WI38 (cell line): ENCODE results near the gene CD55.

Experiments used
- H3K4me3 ChIP-seq: 2 replicates; pipeline ENCODE4 v1.5.1; 2011; ENCODE audit warnings: low read depth, mild to moderate bottlenecking, control low read depth, low read length
- TF ChIP-seq, protein P1 (sequence below): IDR thresholded peaks from 2 replicates; pipeline ENCODE4 v1.5.1; 2012; ENCODE audit warnings: low read depth, mild to moderate bottlenecking, control low read depth, low read length

The CD55 gene

DNA sequence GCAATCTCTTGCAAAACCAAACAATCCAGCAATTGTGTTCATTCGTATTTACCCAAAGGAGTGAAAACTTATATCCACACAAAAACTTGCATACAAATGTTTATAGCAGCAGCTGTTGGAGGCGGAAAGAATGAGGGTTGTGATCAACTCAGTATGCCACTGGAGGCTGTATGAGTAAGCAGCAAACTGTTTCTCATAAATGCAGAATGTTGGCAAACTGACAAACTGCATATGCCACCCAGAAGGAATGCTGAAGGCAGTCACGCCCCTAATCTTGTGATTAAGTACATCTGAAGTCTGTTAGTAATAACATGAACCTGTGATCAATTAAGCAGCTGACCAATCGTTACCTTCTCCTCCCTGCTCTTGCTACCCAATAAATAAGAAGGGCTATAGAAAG lies 72.1 kb downstream of the CD55 start:
- H3K4me3 ChIP-seq, result no peak overlapping the region

DNA sequence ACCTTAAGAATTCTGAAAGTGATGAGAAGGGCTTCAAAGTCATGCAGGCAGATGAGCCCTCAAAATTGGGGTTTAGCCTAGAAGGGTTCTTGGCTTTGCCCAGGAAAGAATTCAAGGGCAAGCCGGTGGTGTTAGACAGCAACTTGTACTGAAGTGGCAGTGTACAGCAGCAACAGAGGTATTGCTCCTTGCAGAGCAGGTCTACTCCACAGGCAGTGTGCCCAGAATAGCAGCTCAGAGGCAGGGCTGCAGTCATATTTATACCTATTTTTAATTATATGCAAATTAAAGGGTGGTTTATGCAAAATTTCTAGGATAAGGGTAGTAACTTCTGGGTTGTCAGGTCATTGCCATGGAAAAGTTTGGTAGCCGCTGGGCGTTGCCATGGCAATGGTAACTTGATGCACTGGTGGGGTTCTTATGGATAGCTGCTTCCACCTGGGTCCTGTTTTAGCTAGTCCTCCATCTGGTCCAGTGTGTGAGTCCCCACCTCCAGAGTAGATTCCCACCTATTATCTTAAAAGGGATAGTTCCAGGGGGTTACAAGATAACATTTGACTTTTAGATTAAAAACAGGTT lies 74.8 kb downstream of the CD55 start:
- no peak overlapping the region for H3K4me3 ChIP-seq
- TF ChIP-seq, protein P1, sequence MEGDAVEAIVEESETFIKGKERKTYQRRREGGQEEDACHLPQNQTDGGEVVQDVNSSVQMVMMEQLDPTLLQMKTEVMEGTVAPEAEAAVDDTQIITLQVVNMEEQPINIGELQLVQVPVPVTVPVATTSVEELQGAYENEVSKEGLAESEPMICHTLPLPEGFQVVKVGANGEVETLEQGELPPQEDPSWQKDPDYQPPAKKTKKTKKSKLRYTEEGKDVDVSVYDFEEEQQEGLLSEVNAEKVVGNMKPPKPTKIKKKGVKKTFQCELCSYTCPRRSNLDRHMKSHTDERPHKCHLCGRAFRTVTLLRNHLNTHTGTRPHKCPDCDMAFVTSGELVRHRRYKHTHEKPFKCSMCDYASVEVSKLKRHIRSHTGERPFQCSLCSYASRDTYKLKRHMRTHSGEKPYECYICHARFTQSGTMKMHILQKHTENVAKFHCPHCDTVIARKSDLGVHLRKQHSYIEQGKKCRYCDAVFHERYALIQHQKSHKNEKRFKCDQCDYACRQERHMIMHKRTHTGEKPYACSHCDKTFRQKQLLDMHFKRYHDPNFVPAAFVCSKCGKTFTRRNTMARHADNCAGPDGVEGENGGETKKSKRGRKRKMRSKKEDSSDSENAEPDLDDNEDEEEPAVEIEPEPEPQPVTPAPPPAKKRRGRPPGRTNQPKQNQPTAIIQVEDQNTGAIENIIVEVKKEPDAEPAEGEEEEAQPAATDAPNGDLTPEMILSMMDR, result no peak

More for the DNA sequence above, 72.1 kb downstream of the CD55 start:
- TF ChIP-seq, protein P1, result no peak

- TF ChIP-seq, protein P1, result no peak
- no peak overlapping the region for H3K4me3 ChIP-seq
Measured at GRCh38 chr1:207397525-207397926, 76.0 kb downstream of the CD55 start.

GRCh38 chr1:207398986-207399385 lies 77.5 kb downstream of the CD55 start:
- TF ChIP-seq, protein P1, result no peak
- no peak overlapping the region for H3K4me3 ChIP-seq

DNA sequence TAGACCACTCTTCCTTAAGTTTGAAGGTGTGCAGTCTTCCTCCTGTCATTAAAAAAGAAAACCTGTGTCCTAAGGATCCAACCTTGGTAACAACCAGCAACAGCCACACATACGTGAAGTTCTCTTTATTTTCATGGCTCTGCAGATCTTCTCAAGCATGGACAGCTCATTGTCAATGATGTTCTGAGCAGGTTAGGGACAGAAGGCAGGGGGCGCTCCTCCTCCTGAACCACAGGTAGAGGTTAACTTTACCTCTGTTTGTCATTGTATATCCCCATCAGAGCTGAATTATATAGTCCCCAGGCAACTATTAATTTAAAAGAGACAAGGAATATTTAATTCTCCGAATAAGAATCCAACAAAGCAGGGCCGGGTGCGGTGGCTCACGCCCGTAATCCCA lies 80.1 kb downstream of the CD55 start:
- H3K4me3 ChIP-seq, result no peak overlapping the region
- TF ChIP-seq, protein P1, result no peak

DNA sequence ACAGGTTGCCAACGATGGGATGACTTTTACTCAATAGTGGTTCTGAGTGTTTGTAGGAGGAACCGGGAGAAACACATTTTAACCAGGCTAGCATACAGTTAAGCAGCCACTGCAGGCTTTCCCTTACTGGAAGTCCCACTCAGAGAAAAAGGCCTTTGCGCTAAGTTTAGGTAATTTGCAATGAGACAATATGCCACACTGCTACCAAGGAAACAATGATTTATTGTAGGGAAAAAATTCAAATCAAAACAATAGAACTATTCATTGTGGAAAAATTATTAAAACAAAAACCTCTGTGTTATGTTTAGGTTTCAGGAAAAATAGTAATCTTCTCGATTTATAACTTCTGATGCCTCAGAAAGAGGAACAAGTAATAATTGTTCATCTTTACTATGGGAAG lies 81.3 kb downstream of the CD55 start:
- H3K4me3 ChIP-seq, result no peak overlapping the region
- TF ChIP-seq, protein P1, result no peak

GRCh38 chr1:207404849-207405525 lies 83.5 kb downstream of the CD55 start:
- TF ChIP-seq, protein P1, result peak; percentile 41; the same call in 1 of the 2 replicates

More at GRCh38 chr1:207404849-207405525, 83.5 kb downstream of the CD55 start:
- H3K4me3 ChIP-seq, result no peak overlapping the region
